ENCODE measurements around the gene MTERF2. TPM values are rescaled to one million over a fixed set of nuclear protein-coding genes. Genes with fewer than 3 reads are reported as not detected.

The MTERF2 gene
- total and polyA plus RNA-seq, 2 of the 13 experiments (the other 11 are each of a cell fraction or from before 2014, with no cell fraction given) = 8.0 to 11.6 TPM

DNA sequence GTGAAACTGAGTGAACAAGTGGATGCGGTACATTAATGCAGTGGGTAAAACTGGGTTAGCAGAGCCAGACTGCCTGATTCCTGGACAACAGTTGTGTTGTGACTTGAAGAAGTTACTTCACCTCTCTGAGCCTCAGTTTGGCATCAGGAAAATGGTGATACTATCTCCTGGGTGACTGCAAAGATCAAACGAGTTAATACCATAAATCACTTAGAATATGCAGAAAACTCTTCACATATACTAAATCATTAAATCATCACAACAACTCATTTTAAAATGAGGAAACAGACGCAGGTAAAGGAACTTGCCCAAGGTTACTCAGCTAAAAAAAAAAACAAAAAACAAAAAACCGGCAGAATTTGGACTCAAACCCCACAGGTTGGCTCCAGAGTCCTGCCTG is 811 bp downstream of the MTERF2 start:
- in situ Hi-C loops (cut with HindIII; ENCODE audit: extremely low pct_ligation_motif_present, low pct_unique_long_range_greater_than_20kb) (no loop called here), intact Hi-C loops (cut with micrococcal nuclease; ENCODE audit: unreplicated experiment) (loop anchor here (1.0 kb wide), 1 partner anchor 8 kb away; no protein-coding TSS in a partner anchor)
- DNase-seq (ENCODE audit: low spot score) (no peak), ATAC-seq (no peak), FAIRE-seq (no peak)
- POLR2A ChIA-PET = interaction anchor here (0.9 to 3.4 kb wide), 4 partner anchors 10 to 35 kb away, joined by 3 to 50 read pairs (median 18); partner anchors contain the start of gene TMEM263
- 17% methylated on average over 4 of the region's 4 CpGs for WGBS (ENCODE audit: low lambda C conversion rate)
- H3K4me3 ChIP-seq (replicated peaks in 1 of 3; ENCODE audit: insufficient read depth in 1 of 3, low read depth in 2 of 3, low read length in 3 of 3) = peak overlapping the region; percentile 70 to 90 (median 76)
- no peaks in the 10 kb centered on the region for H4K20me1 ChIP-seq (ENCODE audit: insufficient read depth, low read length)
- H3K9me3 ChIP-seq (ENCODE audit: low read length) = no peaks in the 10 kb centered on the region
- no peaks in the 10 kb centered on the region; a peak in 1 of 5 replicates for H3K27me3 ChIP-seq (ENCODE audit: control insufficient read depth in 1 of 2, insufficient read depth in 2 of 2, low read length in 2 of 2)
- peak overlapping the region; percentile 85 for H3K9ac ChIP-seq (ENCODE audit: insufficient read depth, low read depth, low read length)
- peaks cover 3 to 9% of the 10 kb centered on the region in 2 experiments; a peak in 1 of 5 replicates for H3K36me3 ChIP-seq (replicated peaks in 1 of 2; ENCODE audit: control insufficient read depth in 1 of 2, insufficient read depth in 2 of 2, low read length in 2 of 2)
- BruUV-seq (replicated peaks) = no TSS peak
- H3K4me1 ChIP-seq (ENCODE audit: insufficient read depth, low read length) = peaks cover 22% of the 10 kb centered on the region
- H3K79me2 ChIP-seq (ENCODE audit: insufficient read depth, low read length) = peaks cover 16% of the 10 kb centered on the region
- CTCF ChIA-PET (ENCODE audit: low intra/inter-chr PET ratio, low total read pairs) = no interaction called here
- H3K4me2 ChIP-seq (ENCODE audit: low read depth, low read length) = peak overlapping the region; percentile 96
- no peak for TF ChIP-seq ZNF629 (CRISPR knock-in tag; conservative IDR thresholded peaks at IDR 0.05)
- TF ChIP-seq ZMAT3 (CRISPR knock-in tag; conservative IDR thresholded peaks at IDR 0.05) = no peak
- TF ChIP-seq MAFG (CRISPR knock-in tag; IDR thresholded peaks at IDR 0.05) = no peak
- no peak for TF ChIP-seq NFYC (CRISPR knock-in tag; IDR thresholded peaks at IDR 0.05)
- TF ChIP-seq, protein P1, sequence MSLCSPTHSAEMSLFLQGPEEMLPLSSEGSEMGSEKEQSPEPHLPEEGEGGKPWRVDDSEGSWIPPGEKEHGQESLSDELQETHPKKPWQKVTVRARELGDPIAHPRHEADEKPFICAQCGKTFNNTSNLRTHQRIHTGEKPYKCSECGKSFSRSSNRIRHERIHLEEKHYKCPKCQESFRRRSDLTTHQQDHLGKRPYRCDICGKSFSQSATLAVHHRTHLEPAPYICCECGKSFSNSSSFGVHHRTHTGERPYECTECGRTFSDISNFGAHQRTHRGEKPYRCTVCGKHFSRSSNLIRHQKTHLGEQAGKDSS (CRISPR knock-in tag; IDR thresholded peaks at IDR 0.05; ENCODE audit: borderline replicate concordance, low read depth) = no peak
- no peak for TF ChIP-seq KAT8 (CRISPR knock-in tag; IDR thresholded peaks at IDR 0.05)
- TF ChIP-seq KLF13 (CRISPR knock-in tag; IDR thresholded peaks at IDR 0.05) = no peak
- no peak for TF ChIP-seq ZNF274 (CRISPR knock-in tag; IDR thresholded peaks at IDR 0.05)
- TF ChIP-seq ZNF577 (CRISPR knock-in tag; IDR thresholded peaks at IDR 0.05; ENCODE audit: borderline replicate concordance, low read depth) = no peak
- no peak for TF ChIP-seq ZNF180 (CRISPR knock-in tag; IDR thresholded peaks at IDR 0.05; ENCODE audit: borderline replicate concordance, low read depth)
- TF ChIP-seq ZNF83 (CRISPR knock-in tag; IDR thresholded peaks at IDR 0.05; ENCODE audit: borderline replicate concordance) = no peak
- no peak for TF ChIP-seq RFX5 (IDR thresholded peaks at IDR 0.05; ENCODE audit: low read depth, low read length)
- H3K27ac ChIP-seq (ENCODE audit: extremely low read length, insufficient read depth, low read length) = peak overlapping the region; percentile 71
- H2AFZ ChIP-seq (ENCODE audit: low read length) = no peak overlapping the region
